Measurements from ENCODE around the gene HIVEP3. TPM values are rescaled to one million over a fixed set of nuclear protein-coding genes. Genes with fewer than 3 reads are reported as not detected.

Gene HIVEP3
- total RNA-seq, 1 experiment from 2014 or later, result 3.1 TPM

DNA sequence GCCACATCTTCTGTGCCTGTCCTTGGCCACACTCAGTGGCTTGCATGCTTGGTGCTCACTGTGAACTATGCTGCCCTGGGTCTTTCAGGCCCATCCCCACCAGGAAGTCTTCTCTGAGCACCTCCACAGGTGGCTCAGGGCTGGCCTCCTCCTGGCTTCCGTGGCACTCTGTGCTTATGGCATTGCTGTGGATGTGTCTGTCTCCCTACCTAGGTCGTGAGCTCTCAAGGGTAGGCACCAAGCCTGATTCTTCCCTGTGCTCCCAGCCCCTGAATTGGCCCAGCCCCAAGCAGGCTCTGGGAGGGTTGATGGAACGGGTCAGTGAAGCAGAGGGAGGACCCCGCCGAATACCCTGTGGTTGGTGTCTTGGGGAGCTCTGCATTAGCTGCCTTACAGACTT, 236.6 kb downstream of the HIVEP3 start:
- intact Hi-C loops (cut with micrococcal nuclease; ENCODE audit: unreplicated experiment), result no loop called here
- CTCF ChIA-PET, result no interaction called here
- no peaks in the 10 kb centered on the region for H3K36me3 ChIP-seq (ENCODE audit: insufficient read depth, low read length, poor library complexity, severe bottlenecking)
- BruUV-seq (replicated peaks), result no TSS peak
- no peak for DNase-seq (ENCODE audit: low spot score)
- H3K4me3 ChIP-seq (ENCODE audit: low read depth, low read length, poor library complexity, severe bottlenecking), result no peak overlapping the region
- H3K27ac ChIP-seq (ENCODE audit: low read depth, low read length, poor library complexity, severe bottlenecking), result no peak overlapping the region
- H3K27me3 ChIP-seq (replicated peaks; ENCODE audit: insufficient read depth, low read depth, low read length, poor library complexity), result no peaks in the 10 kb centered on the region
- no peaks in the 10 kb centered on the region for H3K9me3 ChIP-seq (ENCODE audit: low read depth, low read length, poor library complexity, severe bottlenecking)
- H3K4me1 ChIP-seq (ENCODE audit: insufficient read depth, low read length, poor library complexity, severe bottlenecking), result peaks cover 3% of the 10 kb centered on the region
- POLR2A ChIA-PET (ENCODE audit: low non-redundant PET), result interaction anchor here (0.6 kb wide), 1 partner anchor 148 kb away, joined by 4 read pairs; no protein-coding TSS in a partner anchor
- TF ChIP-seq EZH2 (IDR thresholded peaks at IDR 0.05; ENCODE audit: borderline replicate concordance, low read depth, low read length, poor library complexity, severe bottlenecking), result no peak
- TF ChIP-seq, protein P1, sequence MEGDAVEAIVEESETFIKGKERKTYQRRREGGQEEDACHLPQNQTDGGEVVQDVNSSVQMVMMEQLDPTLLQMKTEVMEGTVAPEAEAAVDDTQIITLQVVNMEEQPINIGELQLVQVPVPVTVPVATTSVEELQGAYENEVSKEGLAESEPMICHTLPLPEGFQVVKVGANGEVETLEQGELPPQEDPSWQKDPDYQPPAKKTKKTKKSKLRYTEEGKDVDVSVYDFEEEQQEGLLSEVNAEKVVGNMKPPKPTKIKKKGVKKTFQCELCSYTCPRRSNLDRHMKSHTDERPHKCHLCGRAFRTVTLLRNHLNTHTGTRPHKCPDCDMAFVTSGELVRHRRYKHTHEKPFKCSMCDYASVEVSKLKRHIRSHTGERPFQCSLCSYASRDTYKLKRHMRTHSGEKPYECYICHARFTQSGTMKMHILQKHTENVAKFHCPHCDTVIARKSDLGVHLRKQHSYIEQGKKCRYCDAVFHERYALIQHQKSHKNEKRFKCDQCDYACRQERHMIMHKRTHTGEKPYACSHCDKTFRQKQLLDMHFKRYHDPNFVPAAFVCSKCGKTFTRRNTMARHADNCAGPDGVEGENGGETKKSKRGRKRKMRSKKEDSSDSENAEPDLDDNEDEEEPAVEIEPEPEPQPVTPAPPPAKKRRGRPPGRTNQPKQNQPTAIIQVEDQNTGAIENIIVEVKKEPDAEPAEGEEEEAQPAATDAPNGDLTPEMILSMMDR (conservative IDR thresholded peaks at IDR 0.05; ENCODE audit: low read depth, low read length), result no peak

DNA sequence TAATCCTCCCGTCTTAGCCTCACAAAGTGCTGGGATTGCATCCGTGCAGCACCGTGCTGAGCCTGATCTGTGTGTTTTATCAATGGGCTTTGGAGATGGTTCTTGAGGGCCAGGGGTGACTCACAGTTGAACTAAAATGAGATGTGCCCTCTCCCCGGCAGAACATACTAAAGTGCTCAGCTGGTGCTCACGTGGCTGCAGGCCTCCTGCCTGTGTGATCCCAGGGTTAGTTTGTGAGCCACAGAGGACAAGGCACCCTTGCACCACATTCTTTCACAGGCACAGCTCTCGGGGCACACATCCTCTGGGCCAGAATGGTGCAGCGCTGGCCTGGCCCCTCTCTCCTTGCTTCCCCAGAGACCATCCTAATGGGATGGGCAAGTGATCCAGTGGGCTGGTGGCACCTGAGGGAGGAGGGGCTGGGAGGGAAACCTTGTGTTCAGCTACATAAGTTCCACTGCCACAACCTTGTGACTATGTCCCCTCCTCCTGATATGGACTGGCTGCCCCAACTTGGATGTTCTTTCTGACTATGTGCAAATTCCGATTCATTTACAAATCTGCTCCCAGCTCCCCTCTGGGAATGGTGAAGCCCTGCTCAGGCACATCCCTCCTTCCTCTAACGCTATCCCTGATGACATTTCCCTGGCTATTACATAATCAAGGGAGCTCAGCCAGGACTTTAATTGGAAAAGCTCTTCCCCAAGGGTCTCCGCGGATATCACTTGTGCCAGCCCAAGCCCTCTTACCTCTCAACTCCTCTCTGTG, 237.2 kb downstream of the HIVEP3 start:
- no peaks in the 10 kb centered on the region for H3K27me3 ChIP-seq (replicated peaks; ENCODE audit: insufficient read depth, low read depth, low read length, poor library complexity)
- ChIA-PET CTCF (no interaction called here), POLR2A (ENCODE audit: low non-redundant PET) (no interaction called here)
- no peak overlapping the region for H3K27ac ChIP-seq (ENCODE audit: low read depth, low read length, poor library complexity, severe bottlenecking)
- no peak for DNase-seq (ENCODE audit: low spot score)
- no peaks in the 10 kb centered on the region for H3K36me3 ChIP-seq (ENCODE audit: insufficient read depth, low read length, poor library complexity, severe bottlenecking)
- no peaks in the 10 kb centered on the region for H3K9me3 ChIP-seq (ENCODE audit: low read depth, low read length, poor library complexity, severe bottlenecking)
- TF ChIP-seq EZH2 (IDR thresholded peaks at IDR 0.05; ENCODE audit: borderline replicate concordance, low read depth, low read length, poor library complexity, severe bottlenecking), result no peak
- TF ChIP-seq, protein P1 (conservative IDR thresholded peaks at IDR 0.05; ENCODE audit: low read depth, low read length), result no peak
- intact Hi-C loops (cut with micrococcal nuclease; ENCODE audit: unreplicated experiment), result no loop called here
- no TSS peak for BruUV-seq (replicated peaks)
- H3K4me1 ChIP-seq (ENCODE audit: insufficient read depth, low read length, poor library complexity, severe bottlenecking), result peaks cover 3% of the 10 kb centered on the region
- H3K4me3 ChIP-seq (ENCODE audit: low read depth, low read length, poor library complexity, severe bottlenecking), result no peak overlapping the region

DNA sequence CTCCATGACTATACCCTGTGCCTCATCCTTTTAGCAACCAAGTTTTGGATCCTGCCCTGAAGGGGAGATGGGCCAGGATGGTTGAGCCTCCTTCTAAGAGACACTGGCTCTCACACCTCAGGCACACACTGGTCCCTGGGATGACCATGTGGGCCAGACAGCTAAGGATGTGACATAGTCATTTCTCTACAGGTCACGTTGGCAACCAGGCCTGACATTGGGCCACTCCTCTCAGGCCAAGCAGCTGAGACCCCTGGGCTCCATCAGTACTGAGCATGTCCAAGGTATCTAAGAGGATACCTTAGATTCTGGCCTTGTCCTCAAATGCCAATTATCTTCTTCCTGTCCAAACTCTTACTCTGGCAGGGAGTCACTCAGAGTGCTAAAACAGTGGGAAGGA, 238.7 kb downstream of the HIVEP3 start:
- CTCF ChIA-PET, result no interaction called here
- Histone ChIP-seq H3K27me3 (replicated peaks; ENCODE audit: insufficient read depth, low read depth, low read length, poor library complexity) (no peaks in the 10 kb centered on the region), H3K9me3 (ENCODE audit: low read depth, low read length, poor library complexity, severe bottlenecking) (no peaks in the 10 kb centered on the region), H3K36me3 (ENCODE audit: insufficient read depth, low read length, poor library complexity, severe bottlenecking) (no peaks in the 10 kb centered on the region), H3K4me3 (ENCODE audit: low read depth, low read length, poor library complexity, severe bottlenecking) (no peak overlapping the region), H3K27ac (ENCODE audit: low read depth, low read length, poor library complexity, severe bottlenecking) (no peak overlapping the region), H3K4me1 (ENCODE audit: insufficient read depth, low read length, poor library complexity, severe bottlenecking) (peaks cover 3% of the 10 kb centered on the region)
- POLR2A ChIA-PET (ENCODE audit: low non-redundant PET), result no interaction called here
- intact Hi-C loops (cut with micrococcal nuclease; ENCODE audit: unreplicated experiment), result no loop called here
- TF ChIP-seq EZH2 (IDR thresholded peaks at IDR 0.05; ENCODE audit: borderline replicate concordance, low read depth, low read length, poor library complexity, severe bottlenecking), result no peak
- TF ChIP-seq, protein P1 (conservative IDR thresholded peaks at IDR 0.05; ENCODE audit: low read depth, low read length), result no peak
- BruUV-seq (replicated peaks), result no TSS peak
- no peak for DNase-seq (ENCODE audit: low spot score)
